Peyer's patch (tissue), 4 donors: ENCODE measurements around the gene HNRNPU.

ENCODE experiments used
- CTCF ChIP-seq, 6 experiments: fragments of 450-650 bp in 4 of 6; fragments of 200-600 bp in 2 of 6; sonication (generic) in 1 of 6; IDR thresholded peaks; one replicate each; pipeline ENCODE4 v1.5.1; 2017 to 2019; ENCODE audit warnings: antibody characterized with exemption in 6 of 6, mild to moderate bottlenecking in 3 of 6, moderate library complexity in 1 of 6
- POLR2A ChIP-seq, 2 donors: fragments of 450-650 bp; IDR thresholded peaks; one replicate each; pipeline ENCODE4 v1.5.1; 2017; ENCODE audit warnings: antibody characterized with exemption in 2 of 2, mild to moderate bottlenecking in 2 of 2, moderate library complexity in 2 of 2

GRCh38 chr1:244802041-244802440 lies 62.3 kb downstream of the HNRNPU start:
- TF ChIP-seq CTCF (IDR thresholded peaks at IDR 0.05) (no peak), POLR2A (IDR thresholded peaks at IDR 0.05) (no peak)
